22Rv1 (cell line): ENCODE results near the gene SLC39A11.
"Not testable (repeated sequence)": the region's sequence is repeated elsewhere in the genome, so short reads cannot be mapped to it uniquely, and the experiment has no call there.

Experiments
- H3K27ac ChIP-seq: fragments of 450-650 bp; 2 replicates; pipeline ENCODE4 v1.5.1; 2017
- CTCF ChIP-seq: fragments of 450-650 bp; IDR thresholded peaks from 2 replicates; pipeline ENCODE4 v1.5.1; 2017; ENCODE audit warnings: mild to moderate bottlenecking
- ZFX ChIP-seq: fragments of 450-650 bp; IDR thresholded peaks from 2 replicates; pipeline ENCODE4 v1.6.1; 2017; ENCODE audit warnings: antibody characterized with exemption, borderline replicate concordance

The SLC39A11 gene

GRCh38 chr17:72794152-72794551, 298.3 kb downstream of the SLC39A11 start:
- TF ChIP-seq CTCF (no peak), ZFX (no peak)
- H3K27ac ChIP-seq, result no peak overlapping the region

- TF ChIP-seq ZFX, result no peak
- no peak for TF ChIP-seq CTCF
- no peak overlapping the region for H3K27ac ChIP-seq
Measured at GRCh38 chr17:72792771-72793170, 299.7 kb downstream of the SLC39A11 start.

GRCh38 chr17:72790190-72790589, 302.3 kb downstream of the SLC39A11 start:
- TF ChIP-seq ZFX (no peak), CTCF (no peak)

GRCh38 chr17:72789711-72790110, 302.8 kb downstream of the SLC39A11 start:
- no peak overlapping the region for H3K27ac ChIP-seq
- TF ChIP-seq ZFX, result no peak
- TF ChIP-seq CTCF, result no peak

More at GRCh38 chr17:72790190-72790589, 302.3 kb downstream of the SLC39A11 start:
- H3K27ac ChIP-seq, result no peak overlapping the region

- H3K27ac ChIP-seq, result no peak overlapping the region
- TF ChIP-seq CTCF (no peak), ZFX (no peak)
Measured at GRCh38 chr17:72788950-72789585, 303.4 kb downstream of the SLC39A11 start.

GRCh38 chr17:72786209-72786608, 306.3 kb downstream of the SLC39A11 start:
- H3K27ac ChIP-seq, result no peak overlapping the region
- TF ChIP-seq CTCF (no peak), ZFX (no peak)

GRCh38 chr17:72782985-72783701, 309.3 kb downstream of the SLC39A11 start:
- H3K27ac ChIP-seq, result no peak overlapping the region
- TF ChIP-seq CTCF (no peak), ZFX (no peak)

- not testable (repeated sequence) for H3K27ac ChIP-seq
Measured at GRCh38 chr17:72782437-72782836, 310.1 kb downstream of the SLC39A11 start.
